Fibroblast of skin of back (primary cell): Measurements from ENCODE around the gene TULP4.

Experiments
- DNase-seq: peaks from one replicate; pipeline ENCODE4 v3.0.0-alpha.2; 2013

TULP4 gene

GRCh38 chr6:158358450-158359077, 46.3 kb downstream of the TULP4 start:
- no peak for DNase-seq

GRCh38 chr6:158361068-158361467, 48.8 kb downstream of the TULP4 start:
- no peak for DNase-seq

GRCh38 chr6:158361961-158362669, 49.9 kb downstream of the TULP4 start:
- DNase-seq: no peak

- no peak for DNase-seq
Measured at GRCh38 chr6:158366363-158366762, 54.1 kb downstream of the TULP4 start.

- peak; percentile 27 for DNase-seq
Measured at GRCh38 chr6:158367816-158368215, 55.6 kb downstream of the TULP4 start.

- no peak for DNase-seq
Measured at GRCh38 chr6:158369241-158369640, 57.0 kb downstream of the TULP4 start.

- DNase-seq: no peak
Measured at GRCh38 chr6:158370805-158371204, 58.5 kb downstream of the TULP4 start.

- DNase-seq: no peak
Measured at GRCh38 chr6:158371261-158371660, 59.0 kb downstream of the TULP4 start.

- DNase-seq: no peak
Measured at GRCh38 chr6:158372574-158372973, 60.3 kb downstream of the TULP4 start.

GRCh38 chr6:158373214-158373613, 60.9 kb downstream of the TULP4 start:
- no peak for DNase-seq

GRCh38 chr6:158374020-158374419, 61.8 kb downstream of the TULP4 start:
- no peak for DNase-seq

GRCh38 chr6:158376631-158377081, 64.4 kb downstream of the TULP4 start:
- peak; percentile 36 for DNase-seq

- DNase-seq: peak; percentile 40
Measured at GRCh38 chr6:158377860-158378259, 65.6 kb downstream of the TULP4 start.

GRCh38 chr6:158379336-158379735, 67.1 kb downstream of the TULP4 start:
- no peak for DNase-seq

GRCh38 chr6:158381214-158381613, 68.9 kb downstream of the TULP4 start:
- DNase-seq: no peak

- DNase-seq: no peak
Measured at GRCh38 chr6:158382491-158382890, 70.2 kb downstream of the TULP4 start.

GRCh38 chr6:158383057-158383456, 70.8 kb downstream of the TULP4 start:
- no peak for DNase-seq

- no peak for DNase-seq
Measured at GRCh38 chr6:158383542-158383941, 71.3 kb downstream of the TULP4 start.

- DNase-seq: no peak
Measured at GRCh38 chr6:158384671-158385110, 72.4 kb downstream of the TULP4 start.

- no peak for DNase-seq
Measured at GRCh38 chr6:158387036-158387435, 74.8 kb downstream of the TULP4 start.

GRCh38 chr6:158387578-158387977, 75.3 kb downstream of the TULP4 start:
- no peak for DNase-seq

- no peak for DNase-seq
Measured at GRCh38 chr6:158388727-158389126, 76.5 kb downstream of the TULP4 start.

- DNase-seq: no peak
Measured at GRCh38 chr6:158389193-158389919, 77.1 kb downstream of the TULP4 start.

GRCh38 chr6:158391276-158391675, 79.0 kb downstream of the TULP4 start:
- peak; percentile 18 for DNase-seq
